Liver (tissue), 3 donors: Measurements from ENCODE around the gene GALNT14.

ENCODE experiments used
- ATF3 ChIP-seq: IDR thresholded peaks from 2 replicates; pipeline ENCODE4 v1.6.1; 2016; ENCODE audit warnings: antibody characterized with exemption
- RAD21 ChIP-seq, 2 donors: IDR thresholded peaks; 2 replicates each; pipeline ENCODE4 v1.6.1; 2016; ENCODE audit warnings: antibody characterized with exemption in 2 of 2, mild to moderate bottlenecking in 2 of 2
- REST ChIP-seq: IDR thresholded peaks from 2 replicates; pipeline ENCODE4 v1.6.1; 2016; ENCODE audit warnings: antibody characterized with exemption, mild to moderate bottlenecking
- SP1 ChIP-seq: IDR thresholded peaks from 2 replicates; pipeline ENCODE4 v1.6.1; 2018; ENCODE audit warnings: antibody characterized with exemption, mild to moderate bottlenecking
- TF ChIP-seq, protein P1 (sequence below): fragments of 150-350 bp; IDR thresholded peaks from 2 replicates; pipeline ENCODE4 v1.5.1; 2017; ENCODE audit warnings: improper control_type of control experiment, low read depth, low read length; ENCODE audit not compliant: missing input control
- TF ChIP-seq, protein P2 (sequence below): IDR thresholded peaks from 2 replicates; pipeline ENCODE4 v1.6.1; 2016; ENCODE audit warnings: antibody characterized with exemption
- donor health status: healthy.
- donor health status: healthy.

- TF ChIP-seq, protein P1, sequence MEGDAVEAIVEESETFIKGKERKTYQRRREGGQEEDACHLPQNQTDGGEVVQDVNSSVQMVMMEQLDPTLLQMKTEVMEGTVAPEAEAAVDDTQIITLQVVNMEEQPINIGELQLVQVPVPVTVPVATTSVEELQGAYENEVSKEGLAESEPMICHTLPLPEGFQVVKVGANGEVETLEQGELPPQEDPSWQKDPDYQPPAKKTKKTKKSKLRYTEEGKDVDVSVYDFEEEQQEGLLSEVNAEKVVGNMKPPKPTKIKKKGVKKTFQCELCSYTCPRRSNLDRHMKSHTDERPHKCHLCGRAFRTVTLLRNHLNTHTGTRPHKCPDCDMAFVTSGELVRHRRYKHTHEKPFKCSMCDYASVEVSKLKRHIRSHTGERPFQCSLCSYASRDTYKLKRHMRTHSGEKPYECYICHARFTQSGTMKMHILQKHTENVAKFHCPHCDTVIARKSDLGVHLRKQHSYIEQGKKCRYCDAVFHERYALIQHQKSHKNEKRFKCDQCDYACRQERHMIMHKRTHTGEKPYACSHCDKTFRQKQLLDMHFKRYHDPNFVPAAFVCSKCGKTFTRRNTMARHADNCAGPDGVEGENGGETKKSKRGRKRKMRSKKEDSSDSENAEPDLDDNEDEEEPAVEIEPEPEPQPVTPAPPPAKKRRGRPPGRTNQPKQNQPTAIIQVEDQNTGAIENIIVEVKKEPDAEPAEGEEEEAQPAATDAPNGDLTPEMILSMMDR, result no peak
- TF ChIP-seq, protein P2, sequence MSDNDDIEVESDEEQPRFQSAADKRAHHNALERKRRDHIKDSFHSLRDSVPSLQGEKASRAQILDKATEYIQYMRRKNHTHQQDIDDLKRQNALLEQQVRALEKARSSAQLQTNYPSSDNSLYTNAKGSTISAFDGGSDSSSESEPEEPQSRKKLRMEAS, result no peak
- TF ChIP-seq SP1 (no peak), RAD21 (IDR thresholded peaks at IDR 0.05) (no peak), ATF3 (no peak), REST (no peak)
These were observed 84.1 kb downstream of the GALNT14 start for GRCh38 chr2:31053929-31054782.
